ENCODE measurements around the gene UNC5C.

UNC5C gene

GRCh38 chr4:95362066-95362465 lies 186.7 kb downstream of the UNC5C start:
- Histone ChIP-seq H3K27ac (ENCODE audit: poor library complexity, severe bottlenecking) (no peak overlapping the region), H3K4me1 (ENCODE audit: insufficient read depth, poor library complexity, severe bottlenecking) (no peaks in the 10 kb centered on the region), H3K27me3 (ENCODE audit: insufficient read depth, poor library complexity, severe bottlenecking) (no peaks in the 10 kb centered on the region), H3K9me3 (ENCODE audit: severe bottlenecking) (no peaks in the 10 kb centered on the region), H3K4me3 (ENCODE audit: severe bottlenecking) (no peak overlapping the region), H3K36me3 (ENCODE audit: low read depth) (no peaks in the 10 kb centered on the region)
- no peak for TF ChIP-seq CTCF (IDR thresholded peaks at IDR 0.05; ENCODE audit: poor library complexity, severe bottlenecking)
- no peak for DNase-seq (ENCODE audit: low spot score)
- ATAC-seq (ENCODE audit: low read depth) = no peak

DNA sequence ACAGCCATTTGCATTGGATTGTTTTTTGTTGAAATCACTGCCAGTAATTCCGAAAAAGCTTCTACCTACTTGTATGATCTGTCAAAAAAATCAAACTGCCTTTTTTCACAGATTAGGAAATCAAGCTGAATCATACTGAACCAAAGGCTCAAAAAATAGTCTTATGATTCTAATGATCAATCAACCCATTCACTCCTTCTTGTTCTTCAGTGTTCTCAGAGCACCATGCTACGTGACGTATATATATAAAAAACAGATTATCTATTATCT lies 187.1 kb downstream of the UNC5C start:
- ATAC-seq (ENCODE audit: low read depth) (no peak), DNase-seq (ENCODE audit: low spot score) (no peak)
- H3K36me3 ChIP-seq (ENCODE audit: low read depth) = no peaks in the 10 kb centered on the region
- no peaks in the 10 kb centered on the region for H3K4me1 ChIP-seq (ENCODE audit: insufficient read depth, poor library complexity, severe bottlenecking)
- H3K4me3 ChIP-seq (ENCODE audit: severe bottlenecking) = no peak overlapping the region
- H3K27me3 ChIP-seq (ENCODE audit: insufficient read depth, poor library complexity, severe bottlenecking) = no peaks in the 10 kb centered on the region
- H3K9me3 ChIP-seq (ENCODE audit: severe bottlenecking) = no peaks in the 10 kb centered on the region
- H3K27ac ChIP-seq (ENCODE audit: poor library complexity, severe bottlenecking) = no peak overlapping the region
- no peak for TF ChIP-seq CTCF (IDR thresholded peaks at IDR 0.05; ENCODE audit: poor library complexity, severe bottlenecking)

DNA sequence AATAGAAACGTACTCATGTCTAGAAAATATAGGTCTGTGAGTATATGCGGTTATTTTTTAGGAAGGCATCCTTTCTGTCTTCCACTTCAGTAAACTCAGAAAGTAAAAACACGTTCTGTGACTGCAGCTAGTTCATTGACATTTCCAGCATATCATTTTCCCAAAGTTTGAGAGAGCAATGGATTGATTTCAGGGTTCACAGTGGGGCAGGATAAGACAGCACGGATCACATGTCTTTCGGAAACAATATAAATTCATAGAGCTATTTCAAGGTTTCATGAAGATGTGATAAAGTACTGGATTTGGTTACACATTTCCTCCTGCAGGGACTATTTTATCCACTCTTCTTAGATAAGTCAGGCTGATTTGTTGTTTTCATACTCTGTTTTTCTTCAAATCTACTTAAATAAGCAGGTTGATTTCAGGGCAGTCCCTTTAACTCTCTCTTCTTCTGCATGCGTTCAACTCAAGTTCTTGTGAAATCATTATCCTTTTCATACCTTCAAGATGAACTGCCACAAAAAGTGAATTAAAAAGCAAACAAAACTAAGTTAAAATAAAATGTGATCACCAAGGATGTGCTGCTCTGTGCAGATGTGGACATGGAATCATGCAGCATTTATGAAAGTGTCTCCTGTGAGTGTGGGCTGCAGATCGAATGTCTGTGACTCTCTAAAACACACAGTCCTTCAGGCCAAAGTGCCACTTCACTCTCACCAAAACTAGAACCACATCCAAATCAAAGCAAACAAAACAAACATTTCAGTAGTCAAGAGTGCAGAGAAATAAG lies 187.7 kb downstream of the UNC5C start:
- H3K9me3 ChIP-seq (ENCODE audit: severe bottlenecking) = no peaks in the 10 kb centered on the region
- no peaks in the 10 kb centered on the region for H3K36me3 ChIP-seq (ENCODE audit: low read depth)
- DNase-seq (ENCODE audit: low spot score) = no peak
- no peak for ATAC-seq (ENCODE audit: low read depth)
- no peaks in the 10 kb centered on the region for H3K4me1 ChIP-seq (ENCODE audit: insufficient read depth, poor library complexity, severe bottlenecking)
- no peak for TF ChIP-seq CTCF (IDR thresholded peaks at IDR 0.05; ENCODE audit: poor library complexity, severe bottlenecking)
- H3K4me3 ChIP-seq (ENCODE audit: severe bottlenecking) = no peak overlapping the region
- H3K27ac ChIP-seq (ENCODE audit: poor library complexity, severe bottlenecking) = no peak overlapping the region
- H3K27me3 ChIP-seq (ENCODE audit: insufficient read depth, poor library complexity, severe bottlenecking) = no peaks in the 10 kb centered on the region

- ATAC-seq (ENCODE audit: low read depth) (no peak), DNase-seq (ENCODE audit: low spot score) (no peak)
- no peaks in the 10 kb centered on the region for H3K36me3 ChIP-seq (ENCODE audit: low read depth)
- H3K4me3 ChIP-seq (ENCODE audit: severe bottlenecking) = no peak overlapping the region
- H3K9me3 ChIP-seq (ENCODE audit: severe bottlenecking) = no peaks in the 10 kb centered on the region
- H3K4me1 ChIP-seq (ENCODE audit: insufficient read depth, poor library complexity, severe bottlenecking) = no peaks in the 10 kb centered on the region
- H3K27ac ChIP-seq (ENCODE audit: poor library complexity, severe bottlenecking) = no peak overlapping the region
- no peak for TF ChIP-seq CTCF (IDR thresholded peaks at IDR 0.05; ENCODE audit: poor library complexity, severe bottlenecking)
- H3K27me3 ChIP-seq (ENCODE audit: insufficient read depth, poor library complexity, severe bottlenecking) = no peaks in the 10 kb centered on the region
Measured at GRCh38 chr4:95360256-95360903, 188.4 kb downstream of the UNC5C start.

DNA sequence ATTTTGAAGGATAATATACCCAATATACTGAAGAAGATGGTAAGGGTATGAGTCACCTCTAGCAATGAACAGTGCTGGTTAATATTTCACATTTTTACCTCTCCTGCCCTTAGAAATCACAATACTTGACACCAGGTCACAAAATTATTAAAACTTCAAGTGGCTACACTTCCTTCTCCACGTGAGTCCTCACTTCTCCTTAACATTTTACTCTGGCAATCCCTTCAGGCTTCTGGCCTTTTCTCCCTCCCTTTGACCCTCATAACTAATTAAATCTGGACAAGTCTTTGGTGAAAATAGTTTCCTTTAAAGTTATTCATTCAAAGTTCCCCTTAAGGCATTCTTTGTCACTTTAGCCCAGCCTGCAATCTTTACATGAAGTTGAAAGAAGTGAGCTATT lies 190.4 kb downstream of the UNC5C start:
- no peak for TF ChIP-seq CTCF (IDR thresholded peaks at IDR 0.05; ENCODE audit: poor library complexity, severe bottlenecking)
- ATAC-seq (ENCODE audit: low read depth) = no peak
- H3K36me3 ChIP-seq (ENCODE audit: low read depth) = no peaks in the 10 kb centered on the region

More for the DNA sequence above, 190.4 kb downstream of the UNC5C start:
- Histone ChIP-seq H3K4me3 (ENCODE audit: severe bottlenecking) (no peak overlapping the region), H3K27me3 (ENCODE audit: insufficient read depth, poor library complexity, severe bottlenecking) (no peaks in the 10 kb centered on the region), H3K27ac (ENCODE audit: poor library complexity, severe bottlenecking) (no peak overlapping the region), H3K9me3 (ENCODE audit: severe bottlenecking) (no peaks in the 10 kb centered on the region), H3K4me1 (ENCODE audit: insufficient read depth, poor library complexity, severe bottlenecking) (no peaks in the 10 kb centered on the region)
- no peak for DNase-seq (ENCODE audit: low spot score)
